Trophoblast cell (in vitro differentiated cells and primary cell): Measurements from ENCODE around the gene ADCY4.
"Not testable (repeated sequence)": the region's sequence is repeated elsewhere in the genome, so short reads cannot be mapped to it uniquely, and the experiment has no call there.

Experiments used
- DNase-seq, 2 donors: peaks; one replicate each; pipeline ENCODE4 v3.0.0-alpha.2; 2016
- H2AFZ ChIP-seq: 2 replicates; pipeline ENCODE4 v1.6.1; 2013; ENCODE audit warnings: low read length, moderate library complexity, mild to moderate bottlenecking; ENCODE audit not compliant: insufficient read depth, poor library complexity
- H2AK5ac ChIP-seq: 2 replicates; pipeline ENCODE4 v1.6.1; 2013; ENCODE audit warnings: mild to moderate bottlenecking, low read length
- H2BK120ac ChIP-seq: 2 replicates; pipeline ENCODE4 v1.6.1; 2013; ENCODE audit warnings: low read length, mild to moderate bottlenecking, moderate library complexity; ENCODE audit not compliant: insufficient read depth, poor library complexity
- H2BK12ac ChIP-seq: 2 replicates; pipeline ENCODE4 v1.6.1; 2013; ENCODE audit warnings: mild to moderate bottlenecking, low read length, moderate library complexity
- H2BK5ac ChIP-seq: 2 replicates; pipeline ENCODE4 v1.6.1; 2013; ENCODE audit warnings: low read length, low read depth, moderate library complexity, mild to moderate bottlenecking; ENCODE audit not compliant: poor library complexity
- H3K14ac ChIP-seq: 2 replicates; pipeline ENCODE4 v1.6.1; 2013; ENCODE audit warnings: mild to moderate bottlenecking, low read length
- H3K18ac ChIP-seq: 2 replicates; pipeline ENCODE4 v1.6.1; 2013; ENCODE audit warnings: mild to moderate bottlenecking, low read length
- H3K23ac ChIP-seq: 2 replicates; pipeline ENCODE4 v1.6.1; 2013; ENCODE audit warnings: low read length
- H3K27ac ChIP-seq: 2 replicates; pipeline ENCODE4 v1.5.1; 2013; ENCODE audit warnings: low read depth, mild to moderate bottlenecking, inconsistent platforms, low read length, moderate library complexity
- H3K27me3 ChIP-seq: 2 replicates; pipeline ENCODE4 v1.6.1; 2013; ENCODE audit warnings: inconsistent platforms, mild to moderate bottlenecking, low read length, moderate library complexity; ENCODE audit not compliant: insufficient read depth
- H3K36me3 ChIP-seq, 2 experiments: 1 replicate in 1 of 2; 2 replicates in 1 of 2; pipeline ENCODE4 v1.6.1; 2013; ENCODE audit warnings: low read length in 2 of 2, mild to moderate bottlenecking in 2 of 2, moderate library complexity in 1 of 2; ENCODE audit not compliant: insufficient read depth in 2 of 2, control insufficient read depth in 1 of 2
- H3K4ac ChIP-seq: 2 replicates; pipeline ENCODE4 v1.6.1; 2013; ENCODE audit warnings: low read depth, mild to moderate bottlenecking, low read length, moderate library complexity
- H3K4me1 ChIP-seq, 2 experiments: 1 replicate in 1 of 2; 2 replicates in 1 of 2; pipeline ENCODE4 v1.6.1; 2013; ENCODE audit warnings: low read length in 2 of 2, mild to moderate bottlenecking in 2 of 2, moderate library complexity in 1 of 2; ENCODE audit not compliant: insufficient read depth in 2 of 2, control insufficient read depth in 1 of 2
- H3K4me2 ChIP-seq: 2 replicates; pipeline ENCODE4 v1.6.1; 2013; ENCODE audit warnings: inconsistent platforms, mild to moderate bottlenecking, low read length, moderate library complexity
- H3K4me3 ChIP-seq: 2 replicates; pipeline ENCODE4 v1.5.1; 2013; ENCODE audit warnings: mild to moderate bottlenecking, low read depth, low read length, inconsistent platforms
- H3K79me1 ChIP-seq: one replicate; pipeline ENCODE4 v1.6.1; 2013; ENCODE audit warnings: low read length
- H3K79me2 ChIP-seq: 2 replicates; pipeline ENCODE4 v1.6.1; 2013; ENCODE audit warnings: low read length, mild to moderate bottlenecking; ENCODE audit not compliant: control insufficient read depth, insufficient read depth, poor library complexity
- H3K9ac ChIP-seq: 2 replicates; pipeline ENCODE4 v1.6.1; 2013; ENCODE audit warnings: mild to moderate bottlenecking, low read length
- H3K9me3 ChIP-seq: 2 replicates; pipeline ENCODE4 v1.6.1; 2013; ENCODE audit warnings: low read depth, mild to moderate bottlenecking, control low read depth, inconsistent platforms, low read length; ENCODE audit not compliant: insufficient read depth
- H4K12ac ChIP-seq: 2 replicates; pipeline ENCODE4 v1.6.1; 2013; ENCODE audit warnings: low read depth, mild to moderate bottlenecking, low read length, moderate library complexity
- H4K8ac ChIP-seq: 2 replicates; pipeline ENCODE4 v1.6.1; 2013; ENCODE audit warnings: low read depth, mild to moderate bottlenecking, low read length, moderate library complexity
- H4K91ac ChIP-seq: one replicate; pipeline ENCODE4 v1.6.1; 2013; ENCODE audit warnings: low read depth, mild to moderate bottlenecking, low read length, moderate library complexity
- WGBS: extraction: QIAGEN DNeasy Blood & Tissue Kit; methylation state at CpG from one replicate; pipeline ENCODE4 v1.1.7; 2013; ENCODE audit warnings: missing lambda C conversion rate; ENCODE audit not compliant: insufficient read length, insufficient coverage; ENCODE audit errors: extremely low coverage; 5-methylcytosine and 5-hydroxymethylcytosine counted together

ADCY4 gene

DNA sequence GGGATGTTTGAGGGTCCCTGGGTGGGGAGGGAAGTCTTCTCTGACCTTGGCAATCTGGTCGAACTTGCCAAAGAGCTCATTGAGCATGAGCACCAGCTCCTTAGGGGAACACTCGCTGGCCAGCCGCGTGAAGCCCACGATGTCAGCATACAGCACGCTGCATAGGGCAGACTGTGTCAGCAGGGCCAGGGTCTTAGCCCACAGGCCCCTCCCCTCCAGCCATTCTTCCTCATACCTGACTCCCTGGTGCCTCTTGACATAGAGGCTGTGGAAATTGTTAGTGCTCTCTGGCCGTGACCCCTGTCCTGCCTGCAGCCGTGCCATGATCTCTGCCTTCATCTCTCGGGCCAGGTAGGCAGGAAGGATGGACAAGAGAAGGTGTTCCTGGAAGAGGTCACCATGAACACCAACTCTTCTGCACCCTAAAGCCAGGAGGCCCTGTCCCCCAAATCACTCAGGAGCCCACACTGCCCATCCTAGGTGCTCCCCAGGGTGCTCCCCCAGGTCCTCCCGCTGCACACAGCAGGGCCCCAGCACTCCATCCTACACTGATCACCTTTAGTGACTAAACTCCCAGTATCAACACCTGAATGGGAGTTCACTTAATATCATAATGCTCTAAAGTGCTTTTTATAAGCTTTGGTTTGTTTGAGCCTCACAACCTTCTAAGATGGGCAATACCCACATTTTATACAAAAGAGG, 3.7 kb downstream of the ADCY4 start:
- WGBS = no CpG with 5 or more reads among the region's 10 CpGs

DNA sequence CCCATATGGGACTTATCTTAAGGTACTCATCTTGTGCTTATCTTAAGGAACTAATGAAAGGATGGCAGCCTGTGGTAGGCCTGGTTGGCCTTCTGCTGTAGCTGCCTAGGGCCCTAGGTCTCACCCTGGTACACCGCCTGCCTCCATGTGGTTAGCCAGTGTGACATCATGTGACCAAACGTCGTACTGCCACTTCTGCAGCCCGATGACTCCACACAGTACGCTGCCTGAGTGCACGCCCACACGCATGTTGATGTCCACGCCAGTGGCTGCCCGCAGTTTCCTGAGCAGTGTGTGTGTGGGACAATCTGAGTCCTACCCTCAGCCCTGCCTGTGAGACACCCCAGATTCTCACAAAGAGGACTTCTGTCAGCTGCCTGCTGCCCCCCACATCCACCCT, 5.1 kb downstream of the ADCY4 start:
- Histone ChIP-seq H3K4me2 (no peak overlapping the region), H2BK120ac (no peak overlapping the region), H2BK12ac (no peak overlapping the region), H2AFZ (no peak overlapping the region), H3K4ac (no peak overlapping the region), H2AK5ac (no peak overlapping the region), H3K18ac (no peak overlapping the region), H3K27ac (no peak overlapping the region), H3K4me3 (no peak overlapping the region), H4K91ac (no peak overlapping the region), H3K9me3 (peaks cover 2% of the 10 kb centered on the region), H3K9ac (no peak overlapping the region), H3K27me3 (peaks cover 7% of the 10 kb centered on the region), H3K79me1 (peaks cover 3% of the 10 kb centered on the region), H3K36me3 (no peaks in the 10 kb centered on the region), H3K23ac (no peak overlapping the region), H3K14ac (no peak overlapping the region), H3K4me1 (peaks cover 10 to 14% of the 10 kb centered on the region in 2 experiments), H4K12ac (no peak overlapping the region), H3K79me2 (peaks cover 2% of the 10 kb centered on the region), H4K8ac (no peak overlapping the region), H2BK5ac (no peak overlapping the region)
- peak in 1 of 2 donors; percentile 29 for DNase-seq
- no CpG with 5 or more reads among the region's 9 CpGs for WGBS

More for the DNA sequence above, 3.7 kb downstream of the ADCY4 start:
- no peak overlapping the region for H2AK5ac ChIP-seq
- H4K8ac ChIP-seq = no peak overlapping the region
- no peak overlapping the region for H3K9ac ChIP-seq
- no peak overlapping the region for H2BK120ac ChIP-seq
- no peak overlapping the region for H2BK5ac ChIP-seq
- no peak overlapping the region for H2BK12ac ChIP-seq
- no peak overlapping the region for H3K14ac ChIP-seq
- no peak overlapping the region for H3K4me3 ChIP-seq
- DNase-seq = no peak
- no peak overlapping the region for H3K4me2 ChIP-seq
- H3K18ac ChIP-seq = no peak overlapping the region
- no peak overlapping the region for H3K4ac ChIP-seq
- no peak overlapping the region for H3K27ac ChIP-seq
- no peak overlapping the region for H2AFZ ChIP-seq
- H3K23ac ChIP-seq = no peak overlapping the region
- peaks cover 23 to 26% of the 10 kb centered on the region in 2 experiments for H3K4me1 ChIP-seq
- no peak overlapping the region for H4K91ac ChIP-seq
- peaks cover 2% of the 10 kb centered on the region for H3K9me3 ChIP-seq
- H3K27me3 ChIP-seq = peaks cover 10% of the 10 kb centered on the region
- H3K36me3 ChIP-seq = no peaks in the 10 kb centered on the region
- H4K12ac ChIP-seq = no peak overlapping the region
- peaks cover 3% of the 10 kb centered on the region for H3K79me2 ChIP-seq
- peaks cover 4% of the 10 kb centered on the region for H3K79me1 ChIP-seq

DNA sequence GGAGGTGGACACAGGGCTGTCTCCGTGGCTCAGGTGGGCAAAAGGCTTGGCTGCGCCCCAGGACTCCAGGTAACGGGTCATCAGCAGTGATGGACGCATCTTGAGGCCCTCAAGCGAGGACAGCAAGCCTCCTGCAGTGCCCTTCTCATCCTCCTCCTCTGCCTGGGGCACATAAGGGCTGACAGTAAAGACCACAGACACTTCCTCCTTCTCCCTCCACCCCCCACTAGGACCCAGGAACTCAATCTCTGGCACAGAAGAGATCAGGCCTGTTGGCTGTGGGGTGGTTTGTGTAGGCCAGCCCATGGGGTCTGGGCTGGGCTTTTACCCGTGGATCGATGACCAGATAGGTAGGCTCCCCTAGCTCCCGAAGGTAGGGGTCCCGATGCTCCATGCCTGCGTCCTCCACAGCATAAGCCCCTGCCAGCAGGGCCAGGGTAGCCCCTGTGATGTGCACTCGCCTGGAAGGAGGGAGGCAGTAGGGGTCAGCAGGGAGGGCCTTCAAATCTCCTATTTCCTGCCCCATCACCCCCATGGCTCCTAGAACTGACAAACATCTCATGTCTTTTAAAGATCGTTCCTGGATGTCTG, 5.7 kb downstream of the ADCY4 start:
- no peak overlapping the region for H3K9ac ChIP-seq
- H2BK5ac ChIP-seq = no peak overlapping the region
- H3K23ac ChIP-seq = no peak overlapping the region
- no peaks in the 10 kb centered on the region for H3K36me3 ChIP-seq
- H3K4me3 ChIP-seq = no peak overlapping the region
- no CpG with 5 or more reads among the region's 12 CpGs for WGBS
- H2BK12ac ChIP-seq = no peak overlapping the region
- no peak overlapping the region for H4K12ac ChIP-seq
- no peak overlapping the region for H4K8ac ChIP-seq
- no peak overlapping the region for H3K4me2 ChIP-seq
- H3K9me3 ChIP-seq = peaks cover 2% of the 10 kb centered on the region
- no peak overlapping the region for H4K91ac ChIP-seq
- no peak overlapping the region for H3K18ac ChIP-seq
- peaks cover 1% of the 10 kb centered on the region for H3K27me3 ChIP-seq
- H3K27ac ChIP-seq = no peak overlapping the region
- H2AK5ac ChIP-seq = no peak overlapping the region
- H2AFZ ChIP-seq = no peak overlapping the region
- no peak overlapping the region for H2BK120ac ChIP-seq
- no peaks in the 10 kb centered on the region for H3K79me2 ChIP-seq
- H3K14ac ChIP-seq = no peak overlapping the region
- no peak for DNase-seq
- H3K79me1 ChIP-seq = no peaks in the 10 kb centered on the region
- peaks cover 8 to 12% of the 10 kb centered on the region in 2 experiments for H3K4me1 ChIP-seq
- no peak overlapping the region for H3K4ac ChIP-seq

DNA sequence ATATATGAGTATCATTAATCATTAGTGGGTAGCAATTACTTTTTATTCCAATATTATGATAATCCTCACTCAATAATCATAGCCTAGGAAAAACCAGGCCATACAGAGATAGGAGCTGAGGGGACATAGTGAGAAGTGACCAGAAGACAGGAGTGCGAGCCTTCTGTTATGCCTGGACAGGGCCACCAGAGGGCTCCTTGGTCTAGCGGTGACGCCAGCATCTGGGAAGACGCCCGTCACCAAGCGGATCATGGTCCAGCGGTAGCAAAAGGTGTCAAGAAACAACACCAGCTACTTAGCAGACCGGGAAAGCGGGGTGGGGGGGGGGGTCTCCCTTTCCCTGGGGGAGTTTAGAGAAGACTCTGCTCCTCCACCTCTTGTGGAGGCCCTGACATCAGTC, 7.0 kb downstream of the ADCY4 start:
- not testable (repeated sequence) for H2BK120ac ChIP-seq, H3K4me2 ChIP-seq, H3K4me3 ChIP-seq, H3K4ac ChIP-seq, H3K27me3 ChIP-seq, H3K18ac ChIP-seq, H3K9ac ChIP-seq, H3K4me1 ChIP-seq, H3K23ac ChIP-seq, H3K79me1 ChIP-seq, H3K27ac ChIP-seq, H3K79me2 ChIP-seq, H2BK5ac ChIP-seq, H4K91ac ChIP-seq, H2BK12ac ChIP-seq, H3K14ac ChIP-seq, H4K8ac ChIP-seq, H3K36me3 ChIP-seq, H4K12ac ChIP-seq, H2AFZ ChIP-seq, H2AK5ac ChIP-seq, H3K9me3 ChIP-seq
- no CpG with 5 or more reads among the region's 9 CpGs for whole genome bisulfite sequencing
- peak in 1 of 2 donors; percentile 33 for DNase-seq
